GM21717 (cell line): ENCODE results near the gene NPR1.
"Not testable (repeated sequence)": the region's sequence is repeated elsewhere in the genome, so short reads cannot be mapped to it uniquely, and the experiment has no call there.

Source experiments
- ATAC-seq: cut with Tn5 transposase; IDR thresholded peaks from one replicate; pipeline ENCODE4 v1.9.1; 2021; ENCODE audit warnings: mild to moderate bottlenecking, moderate library complexity; ENCODE audit not compliant: unreplicated experiment

NPR1 gene

DNA sequence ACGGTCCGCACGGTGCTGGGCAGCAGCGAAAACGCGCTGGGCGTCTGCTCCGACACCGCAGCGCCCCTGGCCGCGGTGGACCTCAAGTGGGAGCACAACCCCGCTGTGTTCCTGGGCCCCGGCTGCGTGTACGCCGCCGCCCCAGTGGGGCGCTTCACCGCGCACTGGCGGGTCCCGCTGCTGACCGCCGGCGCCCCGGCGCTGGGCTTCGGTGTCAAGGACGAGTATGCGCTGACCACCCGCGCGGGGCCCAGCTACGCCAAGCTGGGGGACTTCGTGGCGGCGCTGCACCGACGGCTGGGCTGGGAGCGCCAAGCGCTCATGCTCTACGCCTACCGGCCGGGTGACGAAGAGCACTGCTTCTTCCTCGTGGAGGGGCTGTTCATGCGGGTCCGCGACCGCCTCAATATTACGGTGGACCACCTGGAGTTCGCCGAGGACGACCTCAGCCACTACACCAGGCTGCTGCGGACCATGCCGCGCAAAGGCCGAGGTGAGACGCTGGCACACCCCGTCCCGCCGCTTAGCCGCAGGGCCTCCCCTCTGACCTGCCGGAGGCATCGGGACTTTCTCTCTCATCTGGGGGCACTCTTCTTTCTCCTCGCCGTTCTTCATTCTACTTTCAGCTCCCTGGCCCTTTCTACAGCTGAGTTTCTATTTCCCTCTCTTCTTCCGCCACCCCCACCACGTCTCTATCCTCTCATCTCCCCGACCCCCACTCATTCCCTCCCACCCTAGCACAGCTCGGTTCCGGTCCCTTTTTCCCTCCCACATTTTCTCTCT lies 1.0 kb downstream of the NPR1 start:
- no peak for ATAC-seq

DNA sequence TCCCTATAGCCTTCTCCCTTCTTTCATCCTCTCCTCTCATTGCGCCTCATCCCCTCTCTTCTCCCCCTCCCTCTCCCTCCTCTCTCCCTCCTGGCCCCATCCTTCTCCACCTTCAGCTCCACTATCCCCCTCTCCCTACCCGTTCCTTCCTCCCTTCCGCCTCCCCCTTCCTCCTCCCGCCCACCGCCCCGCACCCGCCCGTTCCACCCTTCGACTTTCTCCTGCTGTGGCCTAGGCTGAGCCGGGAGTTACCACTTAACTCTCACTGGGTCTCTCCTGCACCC lies 1.6 kb downstream of the NPR1 start:
- ATAC-seq, result no peak

DNA sequence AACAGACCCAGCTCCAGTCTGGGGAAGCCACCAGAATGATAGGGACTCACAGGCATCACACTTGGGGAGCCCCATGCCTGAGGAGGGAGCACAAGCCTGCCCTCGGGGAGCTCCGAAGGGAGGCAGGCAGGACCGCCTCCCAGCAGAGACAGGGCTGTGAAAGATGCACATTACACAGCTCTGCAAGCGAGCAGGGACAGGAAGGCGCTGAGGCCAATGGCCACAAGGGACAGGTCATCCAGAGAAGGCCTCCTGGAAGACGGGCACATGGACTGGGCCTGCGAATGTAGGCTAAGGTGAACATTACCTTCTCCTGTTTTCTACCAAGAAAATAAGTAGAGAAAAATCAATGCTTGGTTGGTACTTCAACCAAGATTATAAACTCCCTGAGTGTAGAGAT lies 4.2 kb downstream of the NPR1 start:
- ATAC-seq, result no peak

DNA sequence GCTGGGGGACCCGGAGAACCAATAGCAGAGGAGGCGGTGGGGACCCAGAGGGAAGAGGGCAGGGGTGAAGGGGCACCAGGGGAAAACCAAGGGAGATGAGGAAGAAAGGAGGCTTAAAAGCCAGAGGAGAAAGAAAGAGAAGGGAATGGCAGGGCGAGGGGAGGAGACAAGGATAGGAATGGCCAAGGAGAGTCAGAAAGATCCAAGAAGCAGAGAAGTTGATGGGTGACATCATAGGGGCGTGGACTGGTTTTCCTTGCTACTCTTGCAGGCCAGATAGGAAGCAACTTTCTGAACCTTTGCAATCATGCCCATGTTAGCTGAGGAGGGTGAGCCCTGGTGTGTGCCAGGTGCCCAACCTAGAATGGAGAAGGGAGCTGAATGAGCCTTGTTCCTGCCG lies 5.4 kb downstream of the NPR1 start:
- no peak for ATAC-seq

DNA sequence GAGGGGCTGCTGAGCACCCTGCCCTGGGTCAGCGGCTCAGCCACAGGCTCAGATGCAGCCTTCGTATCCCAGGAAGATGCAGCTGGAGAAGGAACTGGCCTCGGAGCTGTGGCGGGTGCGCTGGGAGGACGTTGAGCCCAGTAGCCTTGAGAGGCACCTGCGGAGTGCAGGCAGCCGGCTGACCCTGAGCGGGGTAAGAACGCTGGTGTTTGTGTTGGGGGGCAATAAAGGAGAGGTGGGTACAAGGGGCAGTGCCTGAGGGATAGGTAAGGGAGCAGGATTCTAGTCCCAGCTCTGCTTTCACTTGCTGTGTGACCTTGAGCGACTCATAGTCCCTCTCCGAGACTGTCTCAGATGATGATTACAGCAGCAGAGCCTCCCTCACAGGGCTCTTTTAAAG lies 6.4 kb downstream of the NPR1 start:
- no peak for ATAC-seq

DNA sequence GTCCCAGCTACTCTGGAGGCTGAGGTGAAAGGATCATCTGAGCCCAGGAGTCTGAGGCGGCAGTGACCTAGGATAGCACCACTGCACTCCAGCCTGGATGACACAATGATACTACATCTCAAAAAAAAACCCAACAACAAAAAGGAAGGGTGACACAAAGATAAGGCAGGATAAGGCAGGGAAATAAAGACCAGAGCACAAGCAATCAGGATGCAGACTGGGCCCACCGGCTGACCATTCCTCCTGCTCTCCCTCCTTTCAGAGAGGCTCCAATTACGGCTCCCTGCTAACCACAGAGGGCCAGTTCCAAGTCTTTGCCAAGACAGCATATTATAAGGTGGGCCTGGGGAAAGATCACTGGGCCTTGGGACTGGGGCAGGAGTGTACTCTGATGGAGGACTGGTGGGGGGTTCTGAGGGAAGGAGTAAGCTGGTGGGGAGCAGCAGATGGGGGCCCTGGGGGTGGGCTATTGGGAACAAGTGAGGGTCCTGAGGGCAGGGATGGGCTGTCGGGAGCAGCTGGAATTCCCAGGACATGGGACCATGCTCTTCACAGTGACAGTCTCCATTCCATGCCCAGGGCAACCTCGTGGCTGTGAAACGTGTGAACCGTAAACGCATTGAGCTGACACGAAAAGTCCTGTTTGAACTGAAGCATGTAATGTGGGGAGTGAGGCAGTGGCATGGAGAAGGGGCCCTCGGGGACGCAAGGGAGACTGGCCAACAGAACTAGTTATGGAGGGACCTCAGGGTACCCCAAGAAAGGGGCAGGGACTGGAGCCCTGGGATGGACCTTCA lies 7.3 kb downstream of the NPR1 start:
- no peak for ATAC-seq

DNA sequence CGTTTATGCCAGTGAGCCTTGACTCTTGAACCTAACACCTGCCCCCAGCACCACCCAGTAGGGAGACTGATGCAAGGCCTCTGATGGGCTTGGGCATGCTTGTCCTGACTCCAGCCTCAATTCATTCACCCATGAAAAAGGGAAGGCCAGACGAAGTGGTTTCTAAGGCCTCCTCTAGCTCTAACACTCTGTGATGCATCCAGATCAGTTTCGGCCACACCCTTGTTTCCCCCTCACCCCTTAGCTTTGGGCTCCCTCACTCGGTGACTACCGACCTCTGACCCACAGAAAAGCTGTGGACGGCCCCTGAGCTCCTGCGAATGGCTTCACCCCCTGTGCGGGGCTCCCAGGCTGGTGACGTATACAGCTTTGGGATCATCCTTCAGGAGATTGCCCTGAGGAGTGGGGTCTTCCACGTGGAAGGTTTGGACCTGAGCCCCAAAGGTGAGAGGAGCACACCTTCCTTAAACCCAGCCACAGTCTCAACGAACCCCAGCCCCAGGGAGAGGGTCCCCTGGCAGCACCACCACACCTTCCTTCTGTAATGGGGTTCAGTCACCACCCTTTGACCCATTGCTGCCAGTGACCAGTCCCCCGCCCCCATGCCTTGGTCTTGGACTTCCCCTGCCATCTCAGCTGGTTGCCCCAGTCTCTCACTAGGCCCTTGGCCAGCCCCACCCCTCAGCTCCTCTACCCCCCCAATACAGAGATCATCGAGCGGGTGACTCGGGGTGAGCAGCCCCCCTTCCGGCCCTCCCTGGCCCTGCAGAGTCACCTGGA lies 9.0 kb downstream of the NPR1 start:
- ATAC-seq, result no peak

DNA sequence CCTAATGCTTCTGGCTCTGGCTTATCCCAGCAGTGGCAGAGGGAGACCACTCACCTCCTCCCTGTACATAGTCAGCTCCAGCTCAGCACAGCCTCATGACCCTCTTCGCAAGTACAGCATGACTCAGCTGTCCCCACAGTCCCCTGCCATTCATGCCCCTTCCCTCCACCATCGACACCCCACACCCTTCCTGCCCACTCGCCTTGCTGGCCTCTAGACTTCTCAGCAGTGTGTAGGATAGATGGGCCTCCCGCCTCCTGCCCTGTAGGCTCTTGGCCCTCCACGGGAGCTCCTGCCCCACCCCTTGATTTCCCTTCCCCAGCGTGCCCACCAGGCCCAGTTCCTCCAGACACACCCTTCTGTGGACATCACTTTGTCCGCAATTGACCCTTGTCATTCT lies 9.8 kb downstream of the NPR1 start:
- ATAC-seq, result no peak

DNA sequence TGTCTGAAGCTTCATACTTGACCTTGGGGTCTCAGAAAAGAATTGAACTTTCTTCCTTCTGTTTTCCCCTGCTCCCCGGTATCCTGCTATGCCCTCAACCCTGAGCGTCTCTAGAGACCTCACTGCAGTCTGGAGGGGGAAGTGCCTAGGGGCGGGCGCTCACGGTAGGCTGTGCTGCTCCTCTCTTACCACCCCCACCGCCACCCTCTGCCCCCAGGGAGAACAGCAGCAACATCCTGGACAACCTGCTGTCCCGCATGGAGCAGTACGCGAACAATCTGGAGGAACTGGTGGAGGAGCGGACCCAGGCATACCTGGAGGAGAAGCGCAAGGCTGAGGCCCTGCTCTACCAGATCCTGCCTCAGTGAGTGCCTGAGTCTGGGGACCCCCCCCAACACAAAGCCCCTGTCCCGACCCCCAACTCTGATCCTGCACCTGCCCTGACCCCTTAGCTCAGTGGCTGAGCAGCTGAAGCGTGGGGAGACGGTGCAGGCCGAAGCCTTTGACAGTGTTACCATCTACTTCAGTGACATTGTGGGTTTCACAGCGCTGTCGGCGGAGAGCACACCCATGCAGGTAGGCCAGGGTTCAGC lies 10.3 kb downstream of the NPR1 start:
- no peak for ATAC-seq

DNA sequence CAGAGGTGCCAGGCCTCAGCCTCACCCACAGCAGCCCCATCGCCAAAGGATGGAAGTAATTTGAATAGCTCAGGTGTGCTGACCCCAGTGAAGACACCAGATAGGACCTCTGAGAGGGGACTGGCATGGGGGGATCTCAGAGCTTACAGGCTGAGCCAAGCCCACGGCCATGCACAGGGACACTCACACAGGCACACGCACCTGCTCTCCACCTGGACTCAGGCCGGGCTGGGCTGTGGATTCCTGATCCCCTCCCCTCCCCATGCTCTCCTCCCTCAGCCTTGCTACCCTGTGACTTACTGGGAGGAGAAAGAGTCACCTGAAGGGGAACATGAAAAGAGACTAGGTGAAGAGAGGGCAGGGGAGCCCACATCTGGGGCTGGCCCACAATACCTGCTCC lies 15.0 kb downstream of the NPR1 start:
- no peak for ATAC-seq

DNA sequence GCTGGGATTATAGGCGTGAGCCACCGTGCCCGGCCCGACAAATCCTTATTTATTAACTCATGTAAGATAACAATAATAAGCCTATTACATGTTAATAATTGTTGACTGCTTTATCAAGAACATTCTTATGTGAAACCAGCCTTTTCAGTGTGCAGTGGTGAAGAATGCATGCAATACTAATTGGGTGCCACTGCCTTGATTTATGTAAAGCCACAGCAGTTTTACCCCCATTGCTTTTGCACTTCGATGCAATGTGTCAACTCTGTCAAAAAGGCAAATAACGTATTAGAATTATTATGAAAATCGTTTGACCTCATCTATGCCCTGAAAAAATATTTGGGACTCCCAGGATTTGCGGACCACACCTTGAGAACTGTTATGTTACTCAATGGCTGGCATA lies 18.3 kb downstream of the NPR1 start:
- ATAC-seq, result no peak

DNA sequence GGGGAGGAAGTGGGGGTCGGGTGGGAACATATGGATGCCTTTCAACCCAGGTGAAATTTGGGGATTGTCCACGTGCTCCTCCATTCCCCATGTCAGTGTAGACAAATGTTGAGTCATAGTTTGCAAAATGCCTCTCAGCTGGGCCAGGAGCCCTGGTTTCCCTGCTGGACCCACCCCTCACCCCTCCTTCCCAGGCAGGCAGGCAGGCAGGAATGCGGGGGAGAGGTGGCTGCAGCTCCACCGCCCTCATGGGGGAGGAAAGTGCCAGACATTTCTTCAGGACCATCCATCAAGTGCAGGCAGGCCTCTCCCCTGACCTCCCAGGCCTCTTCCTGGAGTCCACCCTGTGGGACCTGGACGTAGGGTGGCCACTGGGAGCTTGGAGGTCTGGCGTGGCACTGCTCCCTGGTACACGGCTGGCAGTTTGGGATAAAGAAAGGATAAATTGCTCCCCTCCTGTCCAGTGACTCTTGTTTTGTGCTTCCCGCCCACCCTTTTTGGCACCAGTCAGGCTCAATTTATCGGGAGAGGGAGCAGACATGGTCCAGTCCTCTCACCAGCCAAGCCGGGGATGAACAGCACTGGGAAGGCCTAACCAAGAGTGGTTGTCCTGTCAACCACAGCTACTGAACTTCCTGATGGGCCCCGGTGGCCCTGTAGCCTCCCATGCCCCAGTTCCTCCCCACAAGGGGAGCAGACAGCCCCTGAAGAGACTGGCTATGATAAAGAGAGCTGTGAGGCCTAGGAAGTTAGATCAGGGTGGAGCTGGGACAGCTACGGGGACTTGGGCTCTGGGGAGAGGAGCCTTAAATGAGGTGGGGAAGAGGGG lies 18.9 kb downstream of the NPR1 start:
- ATAC-seq, result no peak

DNA sequence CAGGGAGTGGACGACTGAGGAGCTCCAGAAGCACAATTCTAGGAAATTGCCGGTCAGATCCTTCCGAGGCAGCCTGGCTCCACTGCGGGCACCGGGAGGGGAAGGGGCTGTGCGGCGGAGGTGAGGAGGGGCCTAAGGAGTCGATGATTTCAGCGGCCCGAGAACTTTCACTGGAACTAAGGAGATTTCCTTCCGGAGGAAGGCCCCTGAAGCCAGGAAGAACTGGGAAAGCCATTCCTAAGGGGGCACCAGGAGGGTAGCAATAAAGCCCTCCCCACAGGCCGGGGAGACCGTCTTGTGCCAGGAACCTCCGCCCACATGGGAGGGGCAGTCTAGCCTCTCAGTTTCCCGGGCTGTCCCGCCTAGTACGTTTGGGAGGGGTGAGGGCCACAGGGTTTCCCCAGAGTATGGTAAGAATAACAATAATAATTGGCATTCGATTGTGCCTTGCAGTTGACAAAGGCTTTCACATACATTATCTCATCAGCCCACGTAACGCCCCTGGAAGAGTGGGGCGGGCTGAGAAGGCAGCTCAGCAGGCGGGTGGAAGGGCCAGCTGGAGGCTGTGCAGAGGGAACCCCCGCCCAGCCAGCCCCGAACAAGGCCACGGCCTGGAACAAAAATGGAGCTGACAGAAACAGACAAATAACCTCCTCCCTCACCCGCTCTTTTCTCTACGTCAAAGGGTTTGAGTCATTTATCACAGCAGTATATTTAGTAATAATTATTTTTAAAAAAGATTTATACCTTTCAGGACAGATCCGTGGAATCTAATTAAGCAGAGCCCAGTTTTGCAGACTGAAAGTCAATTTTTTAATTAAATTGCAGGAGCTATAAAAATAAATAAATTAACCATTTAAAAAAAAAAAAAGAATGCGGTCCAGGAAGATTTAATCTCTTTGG lies 19.8 kb downstream of the NPR1 start:
- ATAC-seq, result no peak

DNA sequence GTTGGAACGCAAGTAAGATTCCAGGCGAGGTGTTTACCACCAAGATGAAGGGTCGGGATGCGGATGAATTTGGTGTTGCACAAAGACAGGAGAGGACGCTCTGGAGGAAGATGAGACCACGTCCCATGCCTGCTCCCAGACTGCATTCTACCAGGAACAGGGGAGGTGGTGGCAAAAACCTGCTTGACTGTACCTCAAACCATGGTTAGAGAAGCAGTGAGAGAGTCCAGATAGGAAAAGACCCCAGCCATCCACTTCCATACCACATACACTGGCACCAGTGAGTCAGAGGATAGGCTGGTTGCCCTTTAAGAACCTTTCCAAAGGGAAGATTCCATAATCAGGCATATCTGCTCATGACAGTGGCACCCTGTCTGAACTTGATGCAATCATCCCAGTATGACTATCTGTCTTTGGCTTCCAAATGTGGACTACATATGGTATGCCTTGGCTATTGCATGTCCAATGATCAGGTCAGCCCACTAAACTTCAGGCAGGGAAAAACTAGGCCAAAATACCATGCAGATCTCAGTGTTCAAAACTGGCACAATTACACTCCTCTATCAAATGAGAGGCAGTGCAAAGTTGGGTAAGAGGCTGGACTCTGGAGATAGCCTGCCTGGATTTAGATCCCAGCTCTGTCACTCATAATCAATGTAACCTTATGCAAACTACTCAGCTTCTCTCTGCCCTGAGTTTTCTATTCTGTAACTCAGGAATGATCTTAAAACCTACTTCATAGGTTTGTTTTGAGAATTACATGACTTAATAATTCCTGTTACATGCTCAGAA lies 20.6 kb downstream of the NPR1 start:
- no peak for ATAC-seq

DNA sequence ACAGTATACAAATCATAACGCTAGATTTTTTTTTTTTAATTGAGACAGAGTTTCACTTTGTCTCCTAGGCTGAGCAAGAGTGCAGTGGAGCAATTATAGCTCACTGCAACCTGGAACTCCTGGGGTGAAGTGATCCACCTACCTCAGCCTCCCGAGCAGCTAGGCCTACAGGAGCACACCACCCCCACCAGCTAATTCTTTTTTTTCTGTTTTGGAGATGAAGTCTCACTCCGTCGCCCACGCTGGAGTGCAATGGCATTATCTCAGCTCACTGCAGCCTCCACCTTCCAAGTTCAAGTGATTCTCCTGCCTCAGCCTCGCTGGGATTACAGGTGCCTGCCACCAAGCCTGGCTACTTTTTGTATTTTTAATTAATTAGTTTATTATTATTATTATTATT lies 21.3 kb downstream of the NPR1 start:
- no peak for ATAC-seq

DNA sequence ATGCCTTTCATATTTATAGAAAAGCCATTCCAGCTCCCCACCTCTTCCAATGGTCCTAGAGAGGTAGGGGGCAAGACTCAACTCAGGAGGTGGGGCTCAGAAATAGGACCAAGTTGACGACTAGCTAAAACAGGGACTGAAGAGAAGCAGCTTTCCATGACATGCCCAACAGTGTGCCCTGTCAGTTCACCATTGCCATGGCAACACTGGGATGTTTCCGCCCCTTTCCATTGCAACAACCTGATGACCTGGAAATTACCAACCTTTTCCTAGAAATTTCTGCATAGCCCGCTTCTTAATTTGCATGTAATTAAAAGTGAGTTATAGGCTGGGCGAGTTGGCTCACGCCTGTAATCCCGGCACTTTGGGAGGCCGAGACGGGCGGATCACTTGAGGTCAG lies 27.0 kb downstream of the NPR1 start:
- ATAC-seq, result no peak

DNA sequence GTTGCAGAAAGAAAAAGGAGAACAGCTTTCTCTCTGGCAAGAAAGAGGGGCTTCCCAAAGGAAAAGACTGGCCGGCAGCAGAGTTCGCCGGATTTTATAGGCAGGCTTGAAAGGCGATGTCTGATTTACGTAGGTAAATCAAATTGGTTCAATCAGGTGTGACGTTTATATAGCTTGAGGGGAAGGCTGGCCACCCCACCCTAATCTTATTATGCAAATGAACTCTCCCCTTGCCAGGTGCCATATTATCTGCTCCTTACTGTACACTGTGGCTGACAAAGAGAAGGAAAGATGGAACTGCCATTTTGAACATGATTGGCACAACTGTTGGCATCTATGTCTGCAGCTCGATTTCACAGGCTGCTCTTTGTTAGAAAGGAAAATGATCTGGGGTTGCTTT lies 32.5 kb downstream of the NPR1 start:
- ATAC-seq, result no peak

DNA sequence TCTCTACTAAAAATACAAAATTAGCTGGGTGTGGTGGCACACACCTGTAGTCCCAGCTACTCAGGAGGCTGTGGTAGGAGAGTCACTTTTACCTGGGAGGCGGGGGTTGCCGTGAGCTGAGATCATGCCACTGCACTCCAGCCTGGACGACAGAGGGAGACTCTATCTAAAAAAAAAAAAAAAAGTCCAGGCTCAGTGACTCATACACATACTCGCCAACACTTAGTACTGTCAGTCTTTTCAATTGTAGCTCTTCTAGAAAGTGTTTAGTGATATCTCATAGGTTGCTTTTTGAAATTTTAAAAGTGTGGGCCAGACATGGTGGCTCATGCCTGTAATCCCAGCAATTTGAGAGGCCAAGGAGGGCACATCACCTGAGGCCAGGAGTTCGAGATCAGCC lies 37.7 kb downstream of the NPR1 start:
- ATAC-seq, result not testable (repeated sequence)

DNA sequence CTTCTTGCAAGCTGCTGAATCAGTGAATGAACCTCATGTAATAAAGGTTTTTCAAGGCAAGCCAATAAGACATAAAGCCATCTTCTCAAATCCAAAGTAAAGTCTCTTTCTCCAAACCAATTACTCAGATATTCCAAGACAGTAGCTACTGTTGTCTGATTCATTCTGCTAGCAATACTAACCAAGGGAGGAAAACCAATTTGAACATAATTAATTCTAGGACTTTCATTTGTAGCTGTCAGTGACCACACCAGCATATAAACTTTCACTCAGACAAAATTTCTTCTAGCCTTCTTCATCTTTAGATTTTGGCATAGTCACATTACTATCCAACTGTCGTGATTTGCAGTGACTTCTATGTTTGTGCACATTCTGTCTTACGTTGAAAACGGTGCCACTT lies 38.8 kb downstream of the NPR1 start:
- ATAC-seq, result no peak
